CD4-positive, alpha-beta T cell treated with Interleukin-12 subunit alpha and Interleukin-12 subunit beta, for 1 hour (primary cell): Measurements from ENCODE around the gene SCG3.
A peak's percentile ranks its signal among the peaks of the same experiment; 100 is the strongest.

Experiments
- DNase-seq: peaks from one replicate; pipeline ENCODE4 v3.0.0-alpha.2; 2020

The SCG3 gene

DNA sequence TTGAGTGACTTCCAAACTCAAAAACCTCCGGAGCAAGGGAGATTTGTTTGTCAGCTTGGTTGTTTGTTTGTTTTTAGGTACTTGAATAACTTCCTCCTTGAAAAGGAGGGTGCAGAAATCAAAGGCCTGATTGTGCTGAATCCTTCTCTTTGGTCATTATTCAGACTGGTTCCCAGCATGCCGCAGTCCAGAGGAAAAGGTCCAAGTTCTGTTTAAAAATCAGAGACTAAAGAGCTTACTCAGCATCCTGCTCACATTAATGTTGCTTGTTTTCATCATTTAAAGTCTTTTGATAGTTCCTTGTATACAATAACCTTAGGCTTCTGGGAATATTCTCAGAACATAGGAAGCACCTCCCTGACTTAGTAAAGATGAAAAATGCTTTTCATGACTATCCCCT lies 982 bp upstream of the SCG3 start:
- DNase-seq = no peak

DNA sequence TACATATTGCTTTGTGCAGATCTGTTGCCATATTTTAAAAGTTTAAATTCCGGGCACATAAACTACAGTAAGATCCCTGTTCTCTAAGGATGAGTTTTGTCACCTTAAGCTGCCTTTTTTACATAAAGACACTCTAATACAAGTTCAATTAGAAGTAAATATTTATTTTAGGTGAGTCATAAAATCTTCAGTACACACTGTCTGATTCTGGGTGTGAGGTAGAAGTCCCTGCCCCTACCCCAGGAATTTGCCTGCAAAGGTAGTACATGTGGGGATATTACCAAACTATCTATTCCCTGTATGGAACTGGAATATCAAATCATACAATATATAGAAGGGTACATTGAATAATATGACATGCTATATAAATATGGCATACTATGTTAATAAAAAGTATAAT lies 6.3 kb downstream of the SCG3 start:
- no peak for DNase-seq

DNA sequence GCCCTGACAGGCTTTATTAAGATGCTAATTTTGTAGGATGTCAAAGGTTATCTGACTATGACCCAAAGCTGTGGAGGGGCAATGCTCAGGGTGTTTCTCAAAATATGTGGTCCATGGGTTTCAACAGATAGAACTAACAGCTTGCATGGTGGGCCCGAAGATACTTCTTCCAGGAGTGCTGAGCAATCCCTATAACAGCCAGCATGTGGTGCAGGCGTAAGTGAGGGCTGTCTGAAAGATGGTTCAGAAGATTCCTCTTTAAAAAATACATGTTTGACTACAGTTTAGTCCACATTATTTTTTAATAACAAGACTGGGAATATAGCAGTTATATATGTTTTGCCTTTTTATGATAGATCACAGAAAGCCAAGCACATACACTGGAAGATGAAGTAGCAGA lies 7.6 kb downstream of the SCG3 start:
- peak; percentile 4 for DNase-seq

DNA sequence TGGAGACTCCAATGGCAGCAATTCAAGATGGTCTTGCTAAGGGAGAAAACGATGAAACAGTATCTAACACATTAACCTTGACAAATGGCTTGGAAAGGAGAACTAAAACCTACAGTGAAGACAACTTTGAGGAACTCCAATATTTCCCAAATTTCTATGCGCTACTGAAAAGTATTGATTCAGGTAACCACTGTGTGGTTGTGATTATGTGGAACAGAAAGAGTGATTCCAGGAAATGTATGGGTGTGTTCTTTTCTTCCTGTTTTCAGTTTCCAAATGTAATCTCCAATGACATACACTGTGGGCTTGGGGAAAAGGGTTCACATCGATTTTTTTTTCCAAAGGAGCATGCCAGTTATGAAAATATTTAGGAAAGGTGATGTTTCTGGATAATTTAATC lies 10.9 kb downstream of the SCG3 start:
- DNase-seq = no peak

DNA sequence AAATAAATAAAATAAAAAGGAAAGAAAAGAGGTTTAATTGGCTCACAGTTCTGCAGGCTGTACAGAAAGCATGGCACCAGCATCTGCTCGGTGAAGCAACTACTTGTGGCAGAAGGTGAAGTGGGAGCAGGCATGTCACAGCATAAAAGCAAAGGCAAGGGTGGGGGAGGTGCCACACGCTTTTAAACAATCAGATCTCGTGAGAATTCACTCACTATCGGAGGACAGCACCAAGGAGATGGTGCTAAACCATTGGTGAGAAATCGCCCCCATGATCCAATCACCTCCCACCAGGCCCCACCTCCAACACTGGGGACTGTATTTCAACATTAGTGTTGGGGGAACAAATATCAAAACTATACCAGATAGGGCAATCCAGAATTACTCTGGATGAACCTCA lies 15.3 kb downstream of the SCG3 start:
- no peak for DNase-seq

DNA sequence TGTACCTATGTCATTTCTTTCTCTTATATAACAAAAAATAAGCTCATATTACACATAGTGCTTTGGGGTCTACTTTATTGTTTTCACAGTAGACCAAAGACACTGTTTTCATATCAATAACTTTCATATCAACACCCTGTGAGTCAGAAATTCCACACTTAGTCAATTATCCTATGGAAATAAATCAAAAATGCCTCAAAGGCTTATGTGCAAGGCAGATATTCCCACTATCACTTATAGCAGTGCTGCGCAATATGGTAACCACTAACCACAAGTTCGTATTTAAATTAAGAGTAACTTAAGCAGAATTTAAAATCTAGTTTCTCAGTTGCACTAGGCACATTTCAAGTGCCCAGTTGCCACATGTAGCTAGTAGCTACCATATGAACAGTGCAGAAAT lies 15.9 kb downstream of the SCG3 start:
- DNase-seq = no peak

DNA sequence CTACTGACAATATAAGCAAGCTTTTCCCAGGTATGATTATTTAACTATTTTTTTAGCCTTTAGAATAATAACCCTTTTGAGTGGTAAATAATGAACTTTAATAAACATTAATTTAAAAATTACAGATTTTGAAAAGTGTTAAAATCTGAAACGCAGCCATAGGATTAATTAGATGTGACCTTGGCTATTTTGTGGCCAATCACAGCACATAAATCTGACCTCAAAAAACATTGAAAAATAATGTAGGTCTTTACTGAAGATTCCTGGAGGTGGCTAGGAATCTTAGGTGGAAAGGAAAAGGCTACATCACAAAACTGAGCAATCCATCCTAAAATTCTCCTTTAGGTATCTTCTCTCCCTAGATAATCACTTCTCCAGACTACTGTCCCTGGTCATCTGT lies 18.1 kb downstream of the SCG3 start:
- DNase-seq = no peak

DNA sequence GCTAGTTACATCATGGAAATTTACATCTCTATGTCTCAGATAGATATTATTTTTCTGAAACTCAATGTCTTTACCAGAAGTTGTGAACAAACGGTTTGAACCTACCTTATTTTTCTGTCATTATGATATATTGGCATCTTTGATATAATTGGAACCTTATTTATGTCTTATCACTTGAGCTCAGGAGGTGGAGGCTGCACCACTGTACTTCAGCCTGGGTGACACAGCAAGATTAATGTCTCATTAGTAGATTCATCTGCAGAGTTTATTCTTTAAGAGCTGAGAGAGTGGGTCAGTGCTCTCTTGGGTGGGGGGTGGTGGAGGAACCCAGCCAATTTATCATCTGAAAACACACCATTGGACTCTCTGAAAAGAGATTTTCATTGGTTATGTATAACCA lies 21.4 kb downstream of the SCG3 start:
- DNase-seq = no peak

DNA sequence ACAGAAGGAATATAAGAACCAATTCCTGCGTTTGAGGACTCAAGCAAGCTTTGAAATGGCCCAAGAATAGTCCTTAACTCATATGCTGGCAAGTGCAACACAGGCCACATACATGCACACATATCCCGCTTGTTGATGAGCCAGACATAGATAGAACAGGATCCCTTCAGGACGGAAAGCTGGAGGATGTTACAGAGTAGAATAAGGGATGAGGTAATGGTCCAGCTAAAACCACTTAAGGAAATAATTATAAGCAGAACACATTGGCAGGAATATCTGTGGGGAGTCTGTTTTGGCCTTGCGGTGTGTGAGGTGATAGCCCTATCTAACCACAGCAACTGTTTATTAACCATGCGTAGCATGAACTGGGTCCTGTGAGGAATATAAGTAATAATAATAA lies 25.0 kb downstream of the SCG3 start:
- DNase-seq = no peak

DNA sequence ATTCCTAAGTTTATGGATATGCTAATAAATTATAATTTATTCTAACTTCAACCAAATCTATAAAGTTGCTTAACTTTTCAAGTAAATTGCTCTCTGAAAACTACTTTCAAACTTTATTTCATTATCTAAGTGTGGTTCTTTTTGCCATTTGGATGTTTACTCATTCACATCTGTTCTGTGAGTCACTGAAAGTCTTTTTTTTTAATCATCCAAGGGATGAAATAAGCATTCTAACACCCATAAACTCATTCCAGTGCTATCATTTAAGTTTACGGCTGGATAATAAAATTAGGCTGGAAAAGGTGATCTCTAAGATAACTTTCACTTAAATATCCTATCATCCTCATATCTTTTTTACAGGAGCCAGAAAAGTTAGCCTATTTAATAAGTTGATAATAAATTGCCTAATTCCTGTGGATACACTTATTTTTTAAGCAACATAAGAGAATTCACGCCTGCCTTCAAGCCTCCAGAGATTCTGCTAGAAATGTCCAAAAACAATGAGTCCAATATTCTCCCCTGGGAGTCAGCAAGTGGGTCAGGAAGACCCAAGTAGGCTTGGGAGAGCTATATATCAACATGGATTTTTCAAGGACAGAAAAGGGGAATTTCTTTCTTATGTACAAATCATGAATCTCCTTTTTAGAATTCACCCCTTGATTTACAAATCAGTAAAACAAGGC lies 25.8 kb downstream of the SCG3 start:
- no peak for DNase-seq

DNA sequence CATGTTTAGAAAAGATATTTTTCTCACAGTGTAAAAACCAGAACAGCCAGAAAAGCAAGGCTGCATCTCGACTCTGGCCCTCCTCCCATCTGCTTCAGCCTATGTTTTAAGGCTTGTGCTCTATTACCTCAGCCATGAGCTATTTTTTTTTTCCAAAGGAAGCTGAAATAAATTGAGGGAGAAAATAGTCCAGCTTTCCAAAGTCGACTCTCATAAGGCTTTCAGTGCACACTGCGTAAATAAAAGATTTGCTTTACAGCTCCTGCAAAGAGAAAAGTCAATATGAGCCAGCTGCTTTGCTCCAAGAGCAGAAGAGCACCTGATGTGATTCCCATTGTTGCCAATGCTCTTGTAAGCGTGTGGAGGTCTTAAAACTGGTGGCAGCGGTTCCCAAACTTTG lies 26.7 kb downstream of the SCG3 start:
- DNase-seq = no peak

DNA sequence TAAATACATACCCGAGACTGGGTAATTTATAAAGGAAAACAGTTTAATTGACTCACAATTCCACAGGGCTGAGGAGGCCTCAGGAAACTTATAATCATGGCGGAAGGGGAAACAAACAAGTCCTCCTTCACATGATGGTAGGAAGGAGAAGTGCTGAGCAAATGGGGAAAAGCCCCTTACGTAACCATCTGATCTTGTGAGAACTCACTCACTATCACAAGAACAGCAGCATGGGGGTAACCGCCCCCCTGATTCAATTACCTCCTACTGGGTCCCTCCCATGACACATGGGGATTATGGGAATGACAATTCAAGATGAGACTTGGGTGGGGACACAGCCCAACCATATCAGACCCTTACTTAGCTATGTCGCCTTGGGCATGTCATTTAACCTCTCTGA lies 27.7 kb downstream of the SCG3 start:
- no peak for DNase-seq

DNA sequence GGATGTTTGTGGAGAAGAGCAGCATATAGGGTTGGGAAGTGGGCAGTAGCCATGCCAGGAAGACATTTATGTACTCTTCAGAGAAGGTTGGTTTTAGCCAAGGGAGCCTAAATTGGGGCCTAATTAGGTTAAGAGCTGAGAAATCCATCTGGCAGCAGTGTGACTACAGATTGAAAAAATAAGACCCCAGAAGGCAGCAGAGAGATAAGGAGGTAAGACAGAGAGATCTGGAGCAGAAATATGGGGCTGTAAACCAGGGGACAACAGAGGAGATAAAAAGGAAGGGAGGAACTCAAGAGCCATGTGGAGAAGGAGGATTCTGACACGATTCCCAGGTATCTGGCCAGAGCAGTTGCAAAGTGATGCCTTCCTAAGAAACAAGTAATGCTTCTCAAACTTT lies 32.9 kb downstream of the SCG3 start:
- no peak for DNase-seq

DNA sequence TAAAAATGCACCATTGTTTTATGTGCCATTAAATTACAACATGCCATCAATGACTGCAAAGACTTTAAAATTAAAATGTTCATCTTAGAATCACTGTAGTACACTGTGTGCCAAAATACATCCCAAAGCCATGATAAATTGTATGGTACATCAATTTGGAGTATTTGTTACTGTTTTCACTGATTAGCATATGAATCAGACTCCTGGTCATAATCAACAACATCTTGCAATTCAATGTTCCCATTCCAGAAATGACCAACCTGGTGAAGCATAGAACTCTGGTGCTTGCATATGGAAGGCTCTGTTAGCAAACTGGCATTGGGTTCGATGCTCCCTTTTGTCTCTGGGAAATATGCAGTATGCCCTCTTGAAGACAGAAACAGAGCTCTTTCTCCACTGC lies 33.6 kb downstream of the SCG3 start:
- no peak for DNase-seq

DNA sequence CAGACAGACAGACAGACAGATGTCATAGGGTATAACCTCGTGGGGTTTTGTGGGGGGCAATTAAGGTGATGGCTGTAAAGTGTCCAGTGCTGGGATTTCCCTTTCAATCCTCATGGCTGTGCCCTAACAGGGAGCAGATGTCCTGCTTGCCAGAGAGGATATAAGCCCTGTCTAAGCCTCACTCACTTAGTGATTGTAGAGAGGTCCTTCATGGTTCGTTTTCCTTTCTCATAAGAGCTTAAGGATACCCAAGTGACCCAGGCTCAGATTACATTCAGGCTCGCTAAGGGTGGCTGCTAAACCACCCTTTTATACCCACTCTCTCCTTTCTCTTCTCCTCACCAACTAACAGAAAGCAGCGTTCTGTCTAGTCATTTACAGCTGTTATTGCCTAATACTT lies 36.9 kb downstream of the SCG3 start:
- DNase-seq = no peak

DNA sequence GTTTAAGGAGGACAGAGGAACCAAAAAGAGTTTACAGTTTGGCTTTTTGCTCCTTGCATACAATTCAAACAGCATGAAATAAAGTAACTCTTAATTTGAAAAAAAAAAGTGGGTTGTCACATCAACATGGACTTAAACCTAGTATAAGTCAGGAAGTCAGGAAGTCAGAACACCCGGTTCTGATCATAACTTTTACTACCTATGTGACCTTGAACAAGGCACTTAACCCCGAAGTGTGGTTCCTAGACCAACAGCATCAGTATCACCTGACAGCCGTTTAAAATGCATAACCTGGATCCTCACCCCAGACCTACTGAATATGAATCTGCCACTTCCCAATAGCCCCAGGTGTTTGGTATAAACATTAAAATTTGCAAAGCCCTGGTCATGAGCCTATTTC lies 37.4 kb downstream of the SCG3 start:
- no peak for DNase-seq

DNA sequence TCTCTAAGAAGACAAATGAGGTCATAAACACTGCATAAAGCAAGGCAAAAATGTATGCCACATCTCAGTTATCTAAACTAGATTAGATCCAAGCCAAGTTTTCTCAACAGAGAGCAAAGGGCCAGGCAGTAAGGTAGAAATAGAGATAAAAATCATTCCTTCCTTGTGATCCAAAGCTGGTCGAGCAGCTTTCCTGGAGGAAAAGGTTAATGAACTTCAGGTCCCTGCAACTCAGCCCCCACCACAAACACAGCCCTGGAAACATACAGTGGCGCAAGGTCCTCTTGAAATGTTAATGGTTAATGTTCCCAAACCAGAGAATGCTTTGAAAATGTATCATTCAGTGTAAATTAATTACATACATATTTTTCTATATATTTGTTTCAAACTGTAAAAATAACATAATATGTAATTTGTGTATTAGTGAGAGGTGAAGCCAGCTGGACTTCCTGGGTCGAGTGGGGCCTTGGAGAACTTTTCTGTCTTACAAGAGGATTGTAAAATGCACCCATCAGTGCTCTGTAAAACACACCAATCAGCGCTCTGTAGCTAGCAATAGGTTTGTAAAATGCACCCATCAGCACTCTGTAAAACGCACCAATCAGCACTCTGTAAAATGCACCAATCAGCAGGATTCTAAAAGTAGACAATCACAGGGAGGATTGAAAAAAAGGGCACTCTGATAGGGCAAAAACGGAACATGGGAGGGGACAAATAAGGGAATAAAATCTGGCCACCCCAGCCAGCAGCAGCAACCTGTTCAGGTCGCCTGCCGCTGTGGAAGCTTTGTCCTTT lies 39.1 kb downstream of the SCG3 start:
- no peak for DNase-seq

DNA sequence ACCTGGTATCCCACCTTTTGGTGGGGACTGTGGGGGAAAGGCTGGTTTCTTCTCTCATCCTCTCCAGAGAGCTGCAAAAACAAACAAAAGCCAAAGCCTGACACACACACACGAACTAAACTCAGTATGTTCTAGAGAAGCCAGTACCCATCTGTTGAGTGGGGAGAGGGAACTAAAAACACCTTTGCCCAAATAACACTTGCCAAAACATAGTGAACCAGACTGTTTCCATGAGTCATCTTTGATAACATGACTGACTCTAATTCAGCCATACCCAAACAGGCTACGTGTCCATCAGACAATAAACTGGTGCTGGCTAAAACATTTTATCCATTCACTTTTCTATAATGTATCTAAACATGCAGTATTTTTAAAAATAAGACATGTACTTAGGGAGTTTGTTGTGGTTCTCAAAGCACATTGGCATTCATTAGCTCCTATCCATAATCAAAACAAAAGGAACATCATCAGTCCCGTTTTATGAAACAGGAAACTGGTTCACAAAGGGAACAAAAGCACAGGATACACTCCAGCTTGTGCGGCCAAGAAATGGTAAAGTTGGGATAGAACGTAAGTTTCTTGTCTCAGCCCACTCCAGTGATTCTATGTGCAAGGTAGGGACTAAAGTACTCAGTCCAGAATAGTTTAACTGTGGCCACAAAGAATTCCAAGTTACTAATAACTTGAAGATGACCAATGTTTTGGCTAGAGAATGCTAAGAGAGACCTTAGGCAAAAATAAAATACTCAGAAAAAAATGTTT lies 40.1 kb downstream of the SCG3 start:
- DNase-seq = no peak

DNA sequence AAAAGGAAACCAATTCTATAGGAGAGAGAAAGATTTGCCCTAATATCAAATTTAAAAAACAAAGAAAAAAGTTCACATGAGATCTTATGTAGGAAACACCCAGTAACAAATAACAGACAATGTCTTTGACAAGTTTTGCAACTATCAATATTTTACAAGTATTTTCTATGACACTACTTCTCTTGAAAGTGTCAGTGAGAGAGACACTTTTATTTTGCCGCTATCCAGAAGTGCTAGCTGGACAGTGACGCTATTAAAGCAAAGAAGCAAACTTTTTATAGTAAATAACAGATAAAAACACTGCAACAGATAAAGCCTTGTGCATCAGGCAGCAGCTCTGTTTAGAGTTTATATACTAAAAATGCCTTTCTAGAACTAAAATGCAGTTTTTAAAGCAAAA lies 42.9 kb downstream of the SCG3 start:
- no peak for DNase-seq

DNA sequence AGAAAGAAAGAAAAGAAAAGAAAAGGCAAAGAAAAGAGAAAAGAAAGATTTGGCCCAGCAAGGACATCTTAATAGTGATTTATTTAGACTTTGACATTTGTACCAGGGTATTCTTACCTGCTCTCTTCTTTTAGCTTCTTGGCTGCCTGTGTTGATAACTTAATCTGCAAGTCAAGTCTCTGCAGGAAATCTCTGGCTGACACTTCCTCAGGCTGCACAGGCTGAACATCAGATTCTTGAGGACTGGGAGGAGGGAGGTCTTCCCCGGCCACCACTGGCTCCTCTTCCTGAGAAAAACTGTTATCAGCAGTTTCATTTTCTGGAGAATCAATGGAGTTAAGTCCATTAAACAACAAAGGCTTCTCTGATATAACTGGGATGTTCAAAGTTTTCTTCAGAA lies 43.4 kb downstream of the SCG3 start:
- no peak for DNase-seq

DNA sequence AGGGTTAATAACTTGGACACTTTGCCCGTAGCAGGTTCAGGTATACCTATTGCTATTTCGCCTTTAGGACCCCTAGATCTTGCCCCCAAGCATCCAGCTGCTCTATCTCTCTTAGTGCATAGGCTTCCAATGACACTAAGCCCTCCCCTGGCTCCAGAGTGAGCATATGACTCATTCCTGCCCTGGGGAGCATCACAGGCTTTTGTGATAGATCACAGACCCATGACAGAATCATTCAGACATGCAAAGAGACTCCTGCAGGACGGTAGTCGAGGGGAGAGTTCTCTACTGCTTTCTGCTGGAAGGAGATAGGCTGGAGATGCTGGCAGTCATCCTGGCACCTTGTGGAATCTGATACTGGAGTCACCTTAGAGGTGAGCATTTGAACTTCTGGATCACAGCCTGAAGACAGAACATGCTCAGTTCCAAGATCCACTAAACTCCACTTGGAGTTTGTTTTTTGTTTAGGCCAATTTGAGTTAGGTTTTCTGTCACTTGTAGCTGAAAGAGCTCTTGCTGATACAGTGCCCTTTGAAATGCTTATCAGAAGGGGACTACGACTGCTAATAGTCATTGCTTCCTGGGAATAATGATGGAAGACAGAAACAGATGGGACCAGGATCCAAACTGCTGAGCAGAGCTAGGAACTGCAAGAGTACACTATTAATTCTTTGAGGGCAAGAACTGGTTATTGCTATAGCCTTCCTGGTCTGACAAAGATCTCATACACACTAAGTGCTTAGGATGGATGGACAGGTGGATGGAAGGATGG lies 45.2 kb downstream of the SCG3 start:
- DNase-seq = no peak

DNA sequence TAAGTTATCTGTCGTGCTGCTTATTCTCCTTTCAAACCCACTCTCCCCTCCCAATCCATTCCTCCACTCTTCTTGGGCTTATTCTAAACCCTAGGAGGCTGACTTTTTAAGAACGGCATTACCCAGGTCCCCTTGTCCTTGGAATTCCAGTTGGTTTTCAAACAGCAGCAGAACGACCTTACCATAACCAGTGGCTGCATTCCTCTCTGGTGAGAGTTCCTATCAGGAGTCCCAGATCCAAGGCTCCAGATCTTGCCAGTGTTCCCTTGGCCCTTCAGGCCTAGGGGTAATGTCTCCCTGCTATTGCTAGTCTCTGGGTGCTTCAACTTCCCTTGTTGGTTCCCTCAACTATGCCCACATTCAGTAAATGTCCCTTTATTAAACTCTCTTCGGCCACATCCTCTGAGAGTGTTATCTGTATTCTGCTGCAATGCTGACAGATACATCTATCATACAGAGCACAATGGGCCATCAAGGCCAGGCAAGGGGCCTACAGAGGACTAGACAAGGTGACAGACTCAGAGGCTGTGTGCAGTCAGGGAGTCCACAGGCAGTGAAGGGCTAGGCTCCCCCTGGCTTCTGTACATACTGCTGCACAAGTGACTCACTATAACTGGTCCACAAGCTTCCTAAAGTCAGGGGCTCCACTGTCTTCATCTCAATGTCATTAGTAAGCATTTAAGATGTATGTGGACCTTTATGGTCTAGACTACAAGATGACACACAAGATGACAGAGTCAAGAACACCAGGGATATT lies 46.0 kb downstream of the SCG3 start:
- peak; percentile 20 for DNase-seq
